Cortex of kidney (tissue), 1 donor: Measurements from ENCODE around the gene CNTLN.
"Not testable (repeated sequence)": the region's sequence is repeated elsewhere in the genome, so short reads cannot be mapped to it uniquely, and the experiment has no call there.

Source experiments
- DNase-seq: peaks from one replicate; lab custom pipeline; 2025; lab: John Stamatoyannopoulos, UW

Gene CNTLN

DNA sequence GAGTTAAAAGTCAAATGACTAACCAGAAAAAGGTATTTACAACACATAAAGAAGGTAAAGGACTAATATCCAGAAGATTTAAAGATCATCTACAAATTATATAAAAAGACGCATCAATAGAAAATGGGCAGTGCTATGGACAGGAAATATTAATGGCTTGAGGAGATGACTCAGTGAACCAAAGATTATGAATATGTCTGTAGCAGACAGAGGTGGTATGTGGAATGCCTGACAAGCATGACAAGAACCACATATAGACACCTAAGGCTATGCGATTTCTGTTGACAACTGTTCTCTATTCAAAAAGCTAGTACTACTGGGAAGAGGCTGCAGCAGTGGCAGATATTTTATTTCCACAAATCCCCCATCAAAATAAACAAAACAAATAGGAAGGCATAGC is 267.0 kb downstream of the CNTLN start:
- DNase-seq, result no peak

- no peak for DNase-seq
Measured at GRCh38 chr9:17402309-17402708, 267.5 kb downstream of the CNTLN start.

DNA sequence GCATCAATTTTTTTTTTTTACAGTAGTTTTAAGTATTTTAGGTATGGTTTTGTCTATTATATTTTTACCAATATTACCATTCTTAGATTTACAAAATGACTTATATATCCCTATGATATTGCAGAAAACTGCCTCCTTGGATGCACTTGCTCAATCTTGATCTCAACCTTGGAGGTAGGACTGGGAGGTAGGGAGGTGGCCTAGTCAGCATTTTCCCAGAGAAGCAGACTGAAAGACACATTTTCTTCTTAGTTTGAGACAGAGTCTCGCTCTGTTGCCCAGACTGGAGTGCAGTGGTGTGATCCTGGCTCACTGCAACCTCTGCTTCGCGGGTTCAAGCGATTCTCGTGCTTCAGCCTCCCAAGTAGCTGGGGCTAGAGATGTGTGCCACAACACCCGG is 268.7 kb downstream of the CNTLN start:
- no peak for DNase-seq

DNA sequence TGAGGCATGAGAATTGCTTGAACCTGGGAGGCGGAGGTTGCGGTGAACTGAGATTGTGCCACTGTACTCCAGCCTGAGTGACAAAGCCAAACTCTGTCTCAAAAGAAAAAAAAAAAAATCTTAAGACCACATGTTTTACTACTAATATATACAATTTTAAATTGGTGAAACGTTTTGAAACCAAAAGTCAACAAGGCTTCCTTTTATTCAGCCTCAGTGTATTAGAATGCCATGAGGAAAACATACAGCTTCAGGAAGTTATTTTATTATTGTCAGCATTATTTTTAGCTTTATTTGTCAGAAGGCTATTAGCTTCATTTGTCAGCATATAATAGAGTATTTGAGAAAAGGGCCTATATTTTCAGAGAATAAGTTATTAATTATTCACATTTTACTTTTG is 280.1 kb downstream of the CNTLN start:
- no peak for DNase-seq

- no peak for DNase-seq
Measured at GRCh38 chr9:17422994-17423680, 288.3 kb downstream of the CNTLN start.

DNA sequence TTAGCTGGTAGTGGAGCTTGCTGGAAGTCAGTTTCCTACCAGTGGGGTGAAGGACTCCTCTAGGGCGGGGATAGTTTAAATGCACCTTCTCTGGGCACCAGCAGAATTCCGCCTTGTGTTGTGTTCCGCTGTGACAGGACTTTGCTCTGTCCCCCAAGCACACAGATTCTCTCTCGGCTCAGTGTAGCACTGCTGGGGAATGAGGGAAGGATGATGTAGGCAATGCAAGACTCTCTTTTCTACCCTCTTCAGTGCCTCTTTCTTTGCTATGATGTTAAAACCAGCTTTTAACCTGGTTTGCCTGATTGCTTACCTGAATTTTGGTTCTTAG is 288.8 kb downstream of the CNTLN start:
- no peak for DNase-seq

- no peak for DNase-seq
Measured at GRCh38 chr9:17425384-17425783, 290.5 kb downstream of the CNTLN start.

DNA sequence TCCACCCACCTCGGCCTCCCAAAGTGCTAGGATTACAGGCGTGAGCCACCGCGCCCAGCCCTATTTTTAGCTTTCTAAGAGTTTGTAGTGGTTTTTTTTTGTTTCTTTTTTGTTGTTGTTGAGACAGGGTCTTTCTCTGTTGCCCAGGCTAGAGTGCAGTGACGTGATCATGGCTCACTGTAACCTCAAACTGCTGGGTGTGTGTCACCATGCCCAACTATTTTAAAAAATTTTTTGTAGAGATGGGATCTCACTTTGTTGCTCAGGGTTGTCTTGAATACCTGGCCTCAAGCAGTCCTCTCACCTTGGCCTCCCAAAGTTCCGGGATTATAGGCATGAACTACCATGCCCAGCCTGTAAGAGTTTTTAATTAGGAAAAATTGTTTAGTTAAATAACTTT is 298.7 kb downstream of the CNTLN start:
- DNase-seq, result no peak

GRCh38 chr9:17436854-17437253 is 302.0 kb downstream of the CNTLN start:
- DNase-seq, result no peak

- no peak for DNase-seq
Measured at GRCh38 chr9:17437813-17438212, 303.0 kb downstream of the CNTLN start.

GRCh38 chr9:17445126-17445525 is 310.3 kb downstream of the CNTLN start:
- DNase-seq, result not testable (repeated sequence)

GRCh38 chr9:17453751-17454150 is 318.9 kb downstream of the CNTLN start:
- DNase-seq, result no peak

DNA sequence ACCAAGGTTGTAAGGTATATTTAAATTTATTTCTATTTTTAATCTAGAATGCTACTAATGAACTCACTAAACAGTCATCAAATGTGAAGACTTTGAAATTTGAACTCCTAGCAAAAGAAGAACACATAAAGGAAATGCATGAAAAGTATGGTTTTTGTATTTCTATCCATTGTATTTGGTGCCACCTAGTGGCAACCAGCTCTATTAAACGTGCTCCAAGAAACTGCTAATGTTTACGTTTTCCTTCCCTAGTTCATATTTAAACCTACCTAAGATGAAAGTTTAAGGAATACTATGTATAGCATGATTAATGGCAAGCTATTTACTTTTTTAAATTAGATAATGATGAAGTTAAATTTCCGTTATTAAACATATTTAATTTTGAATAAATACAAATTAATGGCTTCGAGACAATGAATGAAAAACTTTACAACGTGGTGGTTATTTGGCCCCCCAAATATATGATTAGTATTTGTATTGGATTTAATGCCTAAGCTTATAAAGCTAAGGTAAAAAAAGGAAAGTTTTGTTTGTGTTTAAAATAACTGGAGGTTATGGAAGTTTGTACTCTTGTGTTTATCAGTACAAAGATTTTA is 328.1 kb downstream of the CNTLN start:
- DNase-seq, result no peak

- no peak for DNase-seq
Measured at GRCh38 chr9:17470036-17470813, 335.4 kb downstream of the CNTLN start.

GRCh38 chr9:17472126-17472525 is 337.3 kb downstream of the CNTLN start:
- DNase-seq, result no peak

DNA sequence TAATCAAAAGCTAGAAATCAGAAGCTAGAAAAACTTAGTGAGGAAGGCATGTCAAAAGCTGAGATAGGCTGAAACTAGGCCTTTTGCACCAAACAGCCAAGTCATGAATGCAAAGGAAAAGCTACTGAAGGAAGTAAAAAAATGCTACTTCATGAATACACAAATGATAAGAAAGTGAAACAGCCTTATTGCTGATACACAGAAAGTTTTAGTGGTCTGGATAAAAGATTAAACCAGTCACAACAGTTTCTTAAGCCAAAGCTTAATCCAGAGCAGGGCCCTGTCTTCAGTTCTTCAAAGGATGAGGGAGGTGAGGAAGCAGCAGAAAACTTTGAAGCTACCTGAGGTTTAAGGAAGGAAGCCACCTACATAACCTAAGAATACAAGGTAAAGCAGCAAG is 341.6 kb downstream of the CNTLN start:
- DNase-seq, result no peak

DNA sequence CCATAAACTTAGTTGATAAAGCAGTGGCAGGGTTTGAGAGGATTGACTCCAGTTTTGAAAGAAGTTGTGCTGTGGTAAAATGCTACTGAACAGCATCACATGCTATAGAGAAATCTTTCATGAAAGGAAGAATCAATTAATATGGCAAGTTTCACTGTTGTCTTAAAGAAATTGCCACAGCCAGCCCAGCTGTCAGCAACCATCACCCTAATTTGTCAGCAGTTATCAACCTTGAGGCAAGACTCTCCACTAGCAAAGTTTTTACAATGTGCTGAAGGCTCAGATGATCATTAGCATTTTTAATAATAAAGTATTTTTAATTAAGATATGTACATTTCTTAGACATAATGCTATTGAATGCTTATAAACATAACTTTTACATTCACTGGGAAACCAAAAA is 343.0 kb downstream of the CNTLN start:
- DNase-seq, result no peak

DNA sequence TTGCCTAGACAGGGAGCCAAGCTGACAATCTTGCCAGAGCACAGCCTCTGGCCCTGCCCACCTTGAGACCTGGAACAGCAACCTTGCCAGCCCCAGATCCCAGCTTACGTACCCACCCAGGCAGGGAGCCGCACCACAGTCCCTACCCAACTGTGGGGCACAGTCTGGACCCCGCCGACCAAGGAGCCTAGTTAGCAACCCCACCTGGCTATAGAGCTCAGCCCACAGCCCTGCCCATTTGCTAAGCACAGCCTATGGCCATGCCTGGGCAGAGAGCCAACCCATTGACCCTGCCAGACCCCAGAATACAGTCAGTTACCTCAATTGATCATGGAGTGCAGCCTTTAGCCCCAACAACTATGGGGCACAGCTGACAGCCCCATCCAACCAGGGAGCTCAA is 346.1 kb downstream of the CNTLN start:
- DNase-seq, result no peak

DNA sequence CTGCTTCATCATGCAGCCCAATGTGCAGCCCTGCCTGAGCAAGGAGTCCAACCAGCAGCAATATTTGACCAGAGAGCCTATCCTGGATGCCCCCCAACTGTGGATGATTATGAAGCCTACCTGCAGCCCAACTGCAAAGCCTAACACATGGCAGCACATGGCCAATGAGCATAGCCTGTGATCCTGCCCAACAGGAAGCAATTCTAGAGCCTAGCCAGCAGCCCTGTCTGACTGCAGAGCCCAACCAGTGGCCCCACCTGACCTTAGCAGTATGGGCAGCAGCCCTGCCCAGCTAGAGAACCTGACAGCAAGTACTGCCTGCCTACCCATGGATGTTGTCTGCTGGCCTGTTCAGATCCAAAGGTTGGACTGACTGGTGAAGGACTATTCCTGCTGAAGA is 346.7 kb downstream of the CNTLN start:
- no peak for DNase-seq

GRCh38 chr9:17484906-17485305 is 350.1 kb downstream of the CNTLN start:
- no peak for DNase-seq

DNA sequence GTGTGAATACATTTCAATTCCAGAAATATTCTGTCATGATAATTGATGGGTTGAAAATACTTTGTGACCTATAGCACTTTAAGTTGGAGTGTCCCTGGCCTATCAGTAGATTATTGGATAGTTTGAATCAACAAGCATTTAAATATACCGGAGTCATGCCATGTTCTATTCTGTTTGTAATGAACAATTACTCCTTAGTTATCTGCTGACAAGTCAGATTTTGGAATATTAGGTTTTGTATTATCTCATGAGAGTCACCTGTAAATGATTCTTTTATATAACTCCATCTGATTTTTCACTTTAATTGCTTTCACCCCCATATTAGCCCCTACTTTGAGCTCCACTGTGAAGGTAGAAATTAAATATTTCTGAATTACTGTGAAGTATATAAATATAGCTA is 351.6 kb downstream of the CNTLN start:
- DNase-seq, result no peak

GRCh38 chr9:17487467-17487866 is 352.6 kb downstream of the CNTLN start:
- DNase-seq, result no peak

DNA sequence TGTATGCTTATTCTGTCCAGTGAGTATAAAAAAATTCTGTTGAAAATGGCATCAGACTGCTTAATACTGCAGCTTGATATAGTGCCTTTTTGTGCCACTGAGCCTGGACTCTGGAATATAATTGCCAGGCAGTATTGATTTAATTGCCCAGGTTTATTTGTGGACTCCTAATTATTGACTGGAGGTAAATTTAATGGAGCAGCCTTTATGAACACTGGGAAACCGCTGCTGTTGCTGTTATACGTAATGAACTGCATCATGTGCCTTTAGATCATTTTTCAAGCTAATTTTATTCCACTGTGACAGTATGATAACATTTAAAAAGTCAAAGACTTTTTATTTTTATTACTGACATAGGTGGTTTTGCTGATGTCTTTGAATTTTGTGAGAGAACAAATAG is 353.8 kb downstream of the CNTLN start:
- no peak for DNase-seq

- DNase-seq, result no peak
Measured at GRCh38 chr9:17490110-17490509, 355.3 kb downstream of the CNTLN start.
